HCT116 (cell line): ENCODE data around the gene RBM19. TPM values are rescaled to one million over a fixed set of nuclear protein-coding genes. Genes with fewer than 3 reads are reported as not detected.

Source experiments
- ATAC-seq: fragments of 200-7000 bp; cut with Tn5 transposase; 2 replicates; pipeline ENCODE4 v1.9.1; 2020; ENCODE audit warnings: mild to moderate bottlenecking, moderate library complexity
- BruUV-seq: library from RNA; stranded (reverse); fragments of 400-500 nt; replicated peaks from 2 replicates; lab custom pipeline; 2021; lab: Mats Ljungman, UMichigan
- CTCF ChIA-PET: fragments of 300-600 bp; sonication (Branson Sonifier 250); formaldehyde crosslinking; loops from one replicate; lab custom pipeline; 2021; ENCODE audit warnings: antibody characterized with exemption; lab: Charles Lee
- POLR2A ChIA-PET: fragments of 300-600, 350-600 bp; sonication (Branson Sonifier 250); formaldehyde crosslinking; loops from one replicate; lab custom pipeline; 2021; ENCODE audit warnings: antibody characterized with exemption; lab: Charles Lee
- RAD21 ChIA-PET, 2 experiments: fragments of 300-600 bp; sonication (Branson Sonifier 250); formaldehyde crosslinking; loops; one replicate each; lab custom pipeline; 2023; ENCODE audit warnings: low total read pairs in 2 of 2; ENCODE audit not compliant: uncharacterized antibody in 2 of 2, unreplicated experiment in 2 of 2, low non-redundant PET in 1 of 2; lab: Charles Lee
- DNase-seq: peaks from one replicate; pipeline ENCODE4 v3.0.0-alpha.2; 2010; ENCODE audit warnings: low read depth, low spot score
- H2AFZ ChIP-seq: fragments of 200-600 bp; shearing (Covaris generic), sonication (generic); 2 replicates; pipeline ENCODE4 v1.6.1; 2017; ENCODE audit warnings: low read depth, mixed run types, mixed read lengths, antibody characterized with exemption, low read length; ENCODE audit not compliant: poor library complexity, severe bottlenecking
- H3K27ac ChIP-seq: 2 replicates; pipeline ENCODE4 v1.5.1; 2012; ENCODE audit warnings: low read depth, low read length
- H3K27me3 ChIP-seq: fragments of 200-600 bp; sonication (generic); 2 replicates; pipeline ENCODE4 v1.6.1; 2016; ENCODE audit warnings: mixed run types, low read length, mixed read lengths; ENCODE audit not compliant: insufficient read depth
- H3K36me3 ChIP-seq, 2 experiments: fragments of 200-500 bp in 1 of 2; fragments of 200-600 bp in 1 of 2; sonication (Bioruptor generic) in 1 of 2; sonication (generic) in 1 of 2; 2 replicates each; pipeline versions ENCODE4 v1.5.1 to v1.6.1; 2014 to 2016; ENCODE audit warnings: low read length in 2 of 2, inconsistent platforms in 1 of 2, mixed read lengths in 1 of 2, mixed run types in 1 of 2; ENCODE audit not compliant: insufficient read depth in 2 of 2, control insufficient read depth in 1 of 2
- H3K4me1 ChIP-seq, 2 experiments: fragments of 200-600 bp in 1 of 2; sonication (generic) in 1 of 2; 2 replicates each; pipeline versions ENCODE4 v1.5.1 to v1.6.1; 2012 to 2017; ENCODE audit warnings: low read length in 2 of 2, inconsistent platforms in 1 of 2, mild to moderate bottlenecking in 1 of 2, mixed read lengths in 1 of 2, mixed run types in 1 of 2, moderate library complexity in 1 of 2; ENCODE audit not compliant: insufficient read depth in 2 of 2, control insufficient read depth in 1 of 2
- H3K4me2 ChIP-seq: fragments of 200-600 bp; sonication (generic); 2 replicates; pipeline ENCODE4 v1.6.1; 2017; ENCODE audit warnings: mixed run types, low read length, mixed read lengths
- H3K4me3 ChIP-seq, 2 experiments: fragments of 200-600 bp in 1 of 2; sonication (generic) in 1 of 2; replicated peaks in 1 of 2; 2 replicates each; pipeline ENCODE4 v1.5.1; 2011 to 2016; ENCODE audit warnings: low read length in 2 of 2, control low read depth in 1 of 2, low read depth in 1 of 2, mild to moderate bottlenecking in 1 of 2, mixed read lengths in 1 of 2, mixed run types in 1 of 2
- H3K79me2 ChIP-seq: fragments of 200-600 bp; sonication (generic); 2 replicates; pipeline ENCODE4 v1.6.1; 2017; ENCODE audit warnings: mild to moderate bottlenecking, mixed run types, low read length, moderate library complexity, mixed read lengths; ENCODE audit not compliant: insufficient read depth
- H3K9ac ChIP-seq: fragments of 200-600 bp; sonication (generic); 2 replicates; pipeline ENCODE4 v1.6.1; 2016; ENCODE audit warnings: low read length, mixed read lengths
- H3K9me2 ChIP-seq: fragments of 200-600 bp; sonication (generic), shearing (Covaris generic); 2 replicates; pipeline ENCODE4 v1.6.1; 2017; ENCODE audit warnings: mixed run types, mild to moderate bottlenecking, moderate library complexity; ENCODE audit not compliant: insufficient read depth
- H3K9me3 ChIP-seq, 2 experiments: fragments of 200-500 bp in 1 of 2; fragments of 200-600 bp in 1 of 2; sonication (Bioruptor generic) in 1 of 2; sonication (generic) in 1 of 2; 2 replicates each; pipeline ENCODE4 v1.6.1; 2014 to 2017; ENCODE audit warnings: low read length in 2 of 2, mixed read lengths in 2 of 2, inconsistent platforms in 1 of 2, low read depth in 1 of 2, mild to moderate bottlenecking in 1 of 2, mixed run types in 1 of 2, moderate library complexity in 1 of 2; ENCODE audit not compliant: control insufficient read depth in 1 of 2, insufficient read depth in 1 of 2
- H4K20me1 ChIP-seq: fragments of 200-600 bp; sonication (generic), shearing (Covaris generic); 2 replicates; pipeline ENCODE4 v1.6.1; 2017; ENCODE audit warnings: mixed run types, mild to moderate bottlenecking, moderate library complexity; ENCODE audit not compliant: insufficient read depth
- CTCF ChIP-seq, 3 experiments: fragments of 200-600 bp in 1 of 3; sonication (generic) in 1 of 3; IDR thresholded peaks in 2 of 3; conservative IDR thresholded peaks in 1 of 3; 2 replicates each; pipeline ENCODE4 v1.5.1; 2012 to 2017; ENCODE audit warnings: low read depth in 2 of 3, low read length in 2 of 3, antibody characterized with exemption in 1 of 3, borderline replicate concordance in 1 of 3, control low read depth in 1 of 3, mild to moderate bottlenecking in 1 of 3, mixed read lengths in 1 of 3, mixed run types in 1 of 3, moderate library complexity in 1 of 3; ENCODE audit not compliant: insufficient read depth in 1 of 3
- ELF1 ChIP-seq: IDR thresholded peaks from 2 replicates; pipeline ENCODE4 v1.6.1; 2012; ENCODE audit warnings: low read depth, borderline replicate concordance
- FOSL1 ChIP-seq: IDR thresholded peaks from 2 replicates; pipeline ENCODE4 v1.6.1; 2012; ENCODE audit warnings: low read depth
- POLR2A ChIP-seq: IDR thresholded peaks from 2 replicates; pipeline ENCODE4 v1.7.0; 2011; ENCODE audit warnings: borderline replicate concordance; ENCODE audit not compliant: insufficient read depth, insufficient read length; ENCODE audit errors: extremely low read depth
- RAD21 ChIP-seq: IDR thresholded peaks from 2 replicates; pipeline ENCODE4 v1.6.1; 2012; ENCODE audit warnings: low read depth, mild to moderate bottlenecking
- SP1 ChIP-seq: IDR thresholded peaks from 2 replicates; pipeline ENCODE4 v1.6.1; 2012; ENCODE audit warnings: low read depth
- ZNF274 ChIP-seq: fragments of 200-500 bp; sonication (Bioruptor generic); IDR thresholded peaks from 2 replicates; pipeline ENCODE4 v1.6.1; 2014; ENCODE audit warnings: mild to moderate bottlenecking, low read depth, low read length, inconsistent platforms
- intact Hi-C: fragments of 100-400 bp; cut with micrococcal nuclease; formaldehyde crosslinking; loops from 2 replicates; pipeline ENCODE4 v1.10.0; 2022
- total RNA-seq: library from RNA; stranded (reverse); gene quantifications from one replicate; pipeline ENCODE4 v1.2.1, GENCODE V29; 2021; ENCODE audit not compliant: unreplicated experiment
- TF ChIP-seq, protein P1 (sequence below): IDR thresholded peaks from 2 replicates; pipeline ENCODE4 v1.6.1; 2011; ENCODE audit warnings: mild to moderate bottlenecking, low read length, moderate library complexity; ENCODE audit not compliant: insufficient replicate concordance; ENCODE audit errors: extremely low read depth

RBM19 gene
- total RNA-seq, 1 experiment from 2014 or later: 30.7 TPM

- ChIA-PET POLR2A (no interaction called here), CTCF (no interaction called here), RAD21 (no interaction called here)
- H3K4me1 ChIP-seq: peaks cover 0 to 23% of the 10 kb centered on the region in 2 experiments; a peak in 2 of 4 replicates
- peaks cover 4 to 16% of the 10 kb centered on the region in 2 experiments; a peak in 2 of 4 replicates for H3K36me3 ChIP-seq
- no peak overlapping the region for H3K9ac ChIP-seq
- H3K9me3 ChIP-seq: no peaks in the 10 kb centered on the region
- H2AFZ ChIP-seq: no peak overlapping the region
- H3K4me2 ChIP-seq: no peak overlapping the region
- no peak overlapping the region for H3K27ac ChIP-seq
- DNase-seq (no peak), ATAC-seq (no peak)
- H3K79me2 ChIP-seq: peaks cover 31% of the 10 kb centered on the region
- H4K20me1 ChIP-seq: no peaks in the 10 kb centered on the region
- no peak overlapping the region for H3K4me3 ChIP-seq
- intact Hi-C loops: no loop called here
- H3K27me3 ChIP-seq: no peaks in the 10 kb centered on the region
- no TSS peak for BruUV-seq
- TF ChIP-seq POLR2A: no peak
- H3K9me2 ChIP-seq: no peaks in the 10 kb centered on the region
Observed at GRCh38 chr12:113768850-113769249, 197.3 kb downstream of the RBM19 start.

- intact Hi-C loops: no loop called here
- ATAC-seq (peak; percentile 69; the same call in 1 of the 2 replicates), DNase-seq (no peak)
- no TSS peak for BruUV-seq
- Histone ChIP-seq H3K9me2 (no peaks in the 10 kb centered on the region), H3K36me3 (peaks cover 9 to 22% of the 10 kb centered on the region in 2 experiments; a peak in 2 of 4 replicates), H3K79me2 (peaks cover 20% of the 10 kb centered on the region), H3K9ac (no peak overlapping the region), H3K9me3 (no peaks in the 10 kb centered on the region), H3K27me3 (no peaks in the 10 kb centered on the region), H2AFZ (no peak overlapping the region), H3K4me2 (peak overlapping the region; percentile 40), H3K4me1 (peaks cover 0 to 14% of the 10 kb centered on the region in 2 experiments; a peak in 2 of 4 replicates), H3K27ac (peak overlapping the region; percentile 35; the same call in 1 of the 2 replicates), H3K4me3 (no peak overlapping the region), H4K20me1 (no peaks in the 10 kb centered on the region)
- RAD21 ChIA-PET: no interaction called here
- CTCF ChIA-PET: interaction anchor here (0.8 kb wide), 1 partner anchor 305 kb away, joined by 3 read pairs; no protein-coding TSS in a partner anchor
- POLR2A ChIA-PET: interaction anchor here (0.5 kb wide), 1 partner anchor 113 kb away, joined by 3 read pairs; no protein-coding TSS in a partner anchor
- no peak for TF ChIP-seq ZNF274
- no peak for TF ChIP-seq RAD21
- TF ChIP-seq ELF1: no peak
- TF ChIP-seq CTCF (IDR thresholded peaks at IDR 0.05 in 2 of 3, conservative IDR thresholded peaks at IDR 0.05 in 1 of 3; ENCODE audit: borderline replicate concordance in 1 of 3, insufficient read depth in 1 of 3, low read depth in 2 of 3, low read length in 2 of 3): no peak
- TF ChIP-seq, protein P1, sequence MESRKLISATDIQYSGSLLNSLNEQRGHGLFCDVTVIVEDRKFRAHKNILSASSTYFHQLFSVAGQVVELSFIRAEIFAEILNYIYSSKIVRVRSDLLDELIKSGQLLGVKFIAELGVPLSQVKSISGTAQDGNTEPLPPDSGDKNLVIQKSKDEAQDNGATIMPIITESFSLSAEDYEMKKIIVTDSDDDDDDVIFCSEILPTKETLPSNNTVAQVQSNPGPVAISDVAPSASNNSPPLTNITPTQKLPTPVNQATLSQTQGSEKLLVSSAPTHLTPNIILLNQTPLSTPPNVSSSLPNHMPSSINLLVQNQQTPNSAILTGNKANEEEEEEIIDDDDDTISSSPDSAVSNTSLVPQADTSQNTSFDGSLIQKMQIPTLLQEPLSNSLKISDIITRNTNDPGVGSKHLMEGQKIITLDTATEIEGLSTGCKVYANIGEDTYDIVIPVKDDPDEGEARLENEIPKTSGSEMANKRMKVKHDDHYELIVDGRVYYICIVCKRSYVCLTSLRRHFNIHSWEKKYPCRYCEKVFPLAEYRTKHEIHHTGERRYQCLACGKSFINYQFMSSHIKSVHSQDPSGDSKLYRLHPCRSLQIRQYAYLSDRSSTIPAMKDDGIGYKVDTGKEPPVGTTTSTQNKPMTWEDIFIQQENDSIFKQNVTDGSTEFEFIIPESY: no peak
- 0 out of 2 replicates have a peak, but pooled peaks have one; percentile 16 for TF ChIP-seq FOSL1
- TF ChIP-seq SP1: no peak
Observed at GRCh38 chr12:113766879-113767878, 198.9 kb downstream of the RBM19 start.
